ENCODE data around the gene DPH1.
A peak's percentile ranks its signal among the peaks of the same experiment; 100 is the strongest.
"Not testable (repeated sequence)": the region's sequence is repeated elsewhere in the genome, so short reads cannot be mapped to it uniquely, and the experiment has no call there.

Gene DPH1

GRCh38 chr17:2009737-2010136 lies 20.2 kb upstream of the DPH1 start:
- DNase-seq = no peak

- no peak for DNase-seq
Observed at GRCh38 chr17:2011411-2012371, 18.3 kb upstream of the DPH1 start.

GRCh38 chr17:2012499-2012898 lies 17.5 kb upstream of the DPH1 start:
- DNase-seq = no peak

GRCh38 chr17:2013220-2013993 lies 16.5 kb upstream of the DPH1 start:
- DNase-seq = not testable (repeated sequence)

DNA sequence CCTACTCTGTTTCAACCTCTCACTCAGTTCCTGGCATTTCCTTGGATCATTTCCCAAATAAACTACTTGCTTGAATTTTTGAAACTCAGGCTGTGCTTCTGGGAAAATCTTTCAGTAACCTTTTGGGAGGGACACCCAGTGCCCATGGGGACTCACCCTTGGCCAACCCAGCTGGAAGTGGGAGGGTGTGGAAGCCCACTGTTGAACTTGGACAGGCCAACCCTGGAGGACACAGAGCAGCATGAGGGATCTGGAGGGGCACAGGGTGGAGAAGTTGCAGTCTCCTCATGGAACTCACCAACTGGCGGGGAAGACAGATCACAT lies 16.0 kb upstream of the DPH1 start:
- DNase-seq = no peak

DNA sequence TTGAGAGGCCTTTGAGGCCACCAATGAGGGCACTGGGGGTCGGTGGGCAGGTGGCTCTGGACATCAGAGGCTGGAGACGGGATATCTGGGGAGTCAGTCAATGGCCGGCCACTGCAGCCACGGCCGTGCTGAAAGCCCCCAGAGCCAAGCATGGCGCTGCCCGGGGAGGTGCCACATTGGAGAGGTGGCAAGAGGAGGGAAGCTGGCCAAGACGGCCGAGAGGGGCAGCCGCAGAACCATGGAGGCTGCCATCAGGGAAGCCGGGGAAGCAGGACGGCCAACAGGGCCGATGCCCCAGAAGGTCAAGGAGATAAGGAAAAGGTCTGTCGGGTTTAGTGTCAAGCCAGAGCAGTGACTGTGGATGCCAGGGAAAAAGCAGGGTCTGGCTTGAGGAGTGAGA lies 14.6 kb upstream of the DPH1 start:
- no peak for DNase-seq

GRCh38 chr17:2016494-2016893 lies 13.5 kb upstream of the DPH1 start:
- no peak for DNase-seq

GRCh38 chr17:2017274-2017941 lies 12.5 kb upstream of the DPH1 start:
- DNase-seq = no peak

DNA sequence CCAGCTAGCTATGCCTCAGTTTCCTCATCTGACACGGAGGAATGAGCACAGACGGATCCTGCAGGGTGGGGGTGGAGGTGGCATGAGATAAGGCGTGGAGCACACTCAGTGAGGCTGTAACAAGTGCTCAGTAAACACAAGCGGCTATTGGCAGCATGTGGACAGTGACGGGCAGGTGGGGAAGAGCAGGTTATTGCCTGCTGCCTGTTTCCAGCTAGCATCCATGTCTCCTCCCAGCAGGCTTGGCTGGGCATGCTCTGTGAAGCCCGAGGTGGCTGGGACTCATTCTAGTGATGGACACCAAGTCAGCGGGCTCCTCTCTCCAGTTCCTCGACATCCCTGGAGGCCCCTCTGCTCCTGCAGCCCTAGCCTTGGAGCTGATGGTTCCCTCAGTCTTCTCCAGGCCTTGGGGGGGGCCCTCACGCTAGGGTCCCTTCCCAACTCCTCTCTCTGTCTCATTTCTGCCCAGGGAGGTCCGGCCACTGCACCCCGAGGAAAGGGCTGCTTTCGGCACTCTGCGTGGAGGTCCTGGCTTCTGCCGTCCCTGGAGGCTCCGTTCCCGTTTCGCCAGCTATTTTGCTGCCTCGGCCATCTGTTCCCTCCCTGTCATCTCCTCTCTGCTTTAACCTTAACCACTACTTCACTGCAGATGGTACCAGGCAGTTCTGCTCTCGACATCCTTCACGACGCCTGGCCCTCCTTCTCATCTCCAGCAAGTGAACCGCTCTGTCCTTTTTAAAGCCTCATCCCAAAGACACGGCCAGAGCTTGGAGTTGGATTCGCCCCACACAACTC lies 11.0 kb upstream of the DPH1 start:
- no peak for DNase-seq

DNA sequence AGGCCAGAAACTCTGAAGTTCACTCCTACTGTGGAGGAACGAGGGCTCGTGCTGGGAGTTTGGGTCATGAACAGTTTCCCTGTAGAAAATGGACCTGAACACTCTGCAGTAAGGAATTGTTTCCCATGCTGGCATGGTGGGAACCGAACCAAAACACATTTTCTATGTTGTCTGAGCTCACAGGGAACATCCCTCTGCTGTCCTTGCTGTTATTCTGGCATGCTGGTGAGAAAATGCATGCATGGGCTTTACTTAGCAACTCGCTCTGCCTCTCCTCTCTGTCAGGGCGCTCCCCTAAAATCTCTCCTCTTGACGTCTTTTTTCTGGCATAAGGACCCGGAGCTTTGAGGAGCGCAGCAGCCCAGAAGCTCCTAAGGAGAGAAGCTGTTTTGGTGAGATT lies 10.2 kb upstream of the DPH1 start:
- DNase-seq = no peak

DNA sequence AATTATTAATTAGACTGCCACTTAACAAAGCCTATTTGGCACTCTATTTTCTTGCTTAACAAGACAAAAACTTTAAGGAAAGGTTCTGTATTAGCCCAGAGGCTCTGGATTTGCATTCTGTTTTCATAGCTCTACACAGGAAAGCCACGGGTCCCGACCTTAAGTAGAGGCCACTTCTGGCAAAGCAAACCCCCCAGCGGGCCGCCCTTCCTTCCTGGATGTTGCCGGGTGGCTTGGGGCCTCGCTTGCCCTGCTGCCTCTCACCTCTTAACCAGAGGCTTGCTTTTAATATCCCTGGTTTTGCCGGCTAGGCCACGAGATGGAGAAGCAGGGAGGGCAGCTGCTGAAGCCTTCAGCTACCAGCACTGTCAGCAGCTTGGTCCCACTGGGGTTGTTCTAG lies 9.2 kb upstream of the DPH1 start:
- DNase-seq = no peak

- no peak for DNase-seq
Observed at GRCh38 chr17:2022647-2023240, 7.2 kb upstream of the DPH1 start.

- no peak for DNase-seq
Observed at GRCh38 chr17:2023256-2023655, 6.7 kb upstream of the DPH1 start.

DNA sequence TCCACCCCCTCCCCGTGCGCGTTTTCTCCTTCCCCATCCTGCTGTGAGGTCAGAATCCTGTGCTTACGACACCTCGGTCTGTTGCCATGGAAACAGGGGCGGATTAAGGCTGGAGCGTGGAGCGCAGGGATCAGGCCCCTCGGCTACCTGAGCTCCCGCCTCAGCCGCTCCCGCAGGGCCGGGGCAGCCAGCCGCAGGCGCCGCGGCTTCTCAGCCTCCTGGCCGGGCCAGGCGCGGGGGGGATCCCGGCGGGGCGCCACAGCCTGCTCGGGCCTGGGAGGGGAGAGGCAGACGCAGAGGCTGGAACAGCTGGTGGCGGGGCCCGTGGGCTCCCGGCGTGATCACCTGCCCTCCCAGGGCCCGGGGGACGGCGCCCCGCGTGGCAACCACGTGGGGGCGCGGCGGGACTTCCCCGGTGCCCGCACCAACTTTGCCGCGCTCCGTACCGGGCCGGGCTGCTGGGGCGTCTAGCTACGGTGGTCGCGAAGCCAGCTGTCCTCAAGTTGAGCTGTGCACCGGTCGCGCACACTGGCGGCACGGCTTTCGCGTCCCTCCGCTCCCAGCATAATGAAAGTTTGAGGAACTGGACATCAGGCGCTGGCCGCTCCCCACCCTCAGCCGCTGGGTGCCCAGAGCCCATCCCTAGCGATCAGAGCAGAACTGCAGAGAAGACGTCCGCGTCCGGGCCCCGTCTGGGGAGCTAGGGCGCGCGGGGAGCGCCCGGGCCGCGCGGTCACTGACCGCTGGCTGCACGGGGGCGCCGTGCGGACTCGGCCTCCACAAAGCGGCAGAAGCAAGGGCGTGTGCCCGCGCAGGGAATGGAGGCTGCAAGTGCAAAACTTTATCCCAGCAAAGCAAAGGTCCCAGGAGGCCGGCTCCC lies 6.0 kb upstream of the DPH1 start:
- DNase-seq = no peak

- no peak for DNase-seq
Observed at GRCh38 chr17:2024572-2025219, 5.3 kb upstream of the DPH1 start.

- DNase-seq = peak; percentile 29 to 49 (median 38)
Observed at GRCh38 chr17:2025220-2025621, 4.7 kb upstream of the DPH1 start, which contains the start of gene RTN4RL1. Gene RTN4RL1, minus strand, starts transcription at chr17:2025334. Its CDS starts 469 bp downstream, at chr17:2024865.

GRCh38 chr17:2025622-2026309 lies 4.2 kb upstream of the DPH1 start:
- no peak for DNase-seq

DNA sequence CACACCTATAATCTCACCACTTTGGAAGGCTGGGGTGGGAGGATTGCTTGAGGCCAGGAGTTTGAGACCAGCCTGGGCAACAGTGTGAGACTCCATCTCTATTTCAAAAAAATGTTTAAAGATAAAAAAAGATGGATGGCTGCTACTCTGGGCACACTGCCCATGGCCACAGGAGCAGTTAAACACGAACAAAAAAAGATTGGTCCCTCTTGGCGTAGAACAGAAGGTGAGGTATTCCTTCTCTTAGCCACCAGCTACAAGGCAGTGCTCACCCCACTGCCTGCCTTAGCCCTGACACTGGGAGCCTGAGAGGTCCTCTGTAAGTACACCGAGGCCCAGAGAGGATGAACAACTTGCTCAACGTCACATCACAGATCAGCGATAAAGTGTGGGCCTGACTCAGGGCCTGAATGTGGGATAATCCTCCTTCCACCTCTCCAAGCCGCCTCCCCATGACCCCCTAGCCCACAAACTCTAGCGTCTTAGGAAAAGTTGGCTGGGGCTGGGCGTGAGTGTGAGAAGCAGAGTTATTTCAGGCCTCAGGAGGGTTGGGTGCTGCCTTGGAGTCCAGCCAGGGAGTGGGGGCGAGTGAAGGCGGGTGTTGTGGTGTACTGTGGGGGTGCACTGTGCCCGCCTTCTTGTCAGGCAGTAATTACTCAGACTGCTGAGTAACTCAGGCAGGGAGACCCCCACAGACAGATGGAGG lies 2.3 kb upstream of the DPH1 start:
- no peak for DNase-seq

- no peak for DNase-seq
Observed at GRCh38 chr17:2028234-2028614, 1.7 kb upstream of the DPH1 start.
